HG02678 (cell line): ENCODE data around the gene CYSRT1.

Experiments
- ATAC-seq: cut with Tn5 transposase; IDR thresholded peaks from one replicate; pipeline ENCODE4 v1.9.1; 2021; ENCODE audit warnings: mild to moderate bottlenecking, moderate library complexity; ENCODE audit not compliant: unreplicated experiment

The CYSRT1 gene

DNA sequence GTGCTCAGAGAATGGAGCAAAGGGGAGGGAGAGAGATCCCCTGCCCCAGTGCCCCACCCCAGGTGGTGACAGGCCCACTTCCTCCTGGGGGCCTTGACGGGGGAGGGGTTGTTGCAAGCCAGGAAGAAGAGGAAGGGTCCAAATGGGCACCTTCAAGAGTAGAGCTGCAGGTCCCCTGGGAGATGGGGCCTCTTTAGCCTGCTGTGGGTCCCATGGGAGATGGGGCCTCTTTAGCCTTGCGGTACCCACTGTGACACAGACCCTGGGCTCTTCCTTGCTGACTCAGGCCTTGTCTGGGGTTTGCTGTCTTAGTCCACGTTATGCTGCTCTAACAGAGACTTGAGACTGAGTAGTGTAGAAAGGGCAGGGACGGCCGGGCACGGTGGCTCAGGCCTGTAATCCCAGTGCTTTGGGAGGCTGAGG, 43.0 kb downstream of the CYSRT1 start:
- no peak for ATAC-seq

DNA sequence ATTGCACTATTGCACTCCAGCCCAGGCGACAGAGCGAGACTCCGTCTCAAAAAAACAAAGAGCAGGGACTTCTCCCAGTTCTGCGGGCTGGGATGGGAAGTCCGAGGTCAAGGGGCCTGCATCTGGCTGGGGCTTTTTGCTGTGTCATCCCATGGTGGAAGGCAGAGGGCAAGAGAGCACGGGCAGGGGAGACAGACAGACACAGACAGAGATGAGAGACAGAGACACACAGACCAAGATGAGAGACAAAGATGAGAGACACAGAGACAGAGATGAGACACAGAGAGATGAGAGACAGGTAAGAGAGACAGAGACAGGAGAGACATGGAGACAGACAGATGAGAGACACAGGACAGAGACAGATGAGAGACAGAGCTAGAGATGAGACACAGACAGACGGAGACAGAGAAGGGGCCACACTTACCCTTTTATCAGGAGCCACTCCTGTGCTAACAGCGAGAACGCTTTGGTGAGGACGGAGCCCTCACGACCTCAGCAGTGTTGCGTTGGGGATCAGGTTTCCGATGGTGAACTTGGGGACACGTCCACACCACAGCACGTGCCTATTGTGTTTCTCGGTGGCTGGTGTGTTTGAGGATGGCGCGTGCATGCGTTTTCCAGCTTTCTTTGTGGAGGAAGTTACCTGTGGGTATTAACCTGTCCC, 43.7 kb downstream of the CYSRT1 start:
- no peak for ATAC-seq

DNA sequence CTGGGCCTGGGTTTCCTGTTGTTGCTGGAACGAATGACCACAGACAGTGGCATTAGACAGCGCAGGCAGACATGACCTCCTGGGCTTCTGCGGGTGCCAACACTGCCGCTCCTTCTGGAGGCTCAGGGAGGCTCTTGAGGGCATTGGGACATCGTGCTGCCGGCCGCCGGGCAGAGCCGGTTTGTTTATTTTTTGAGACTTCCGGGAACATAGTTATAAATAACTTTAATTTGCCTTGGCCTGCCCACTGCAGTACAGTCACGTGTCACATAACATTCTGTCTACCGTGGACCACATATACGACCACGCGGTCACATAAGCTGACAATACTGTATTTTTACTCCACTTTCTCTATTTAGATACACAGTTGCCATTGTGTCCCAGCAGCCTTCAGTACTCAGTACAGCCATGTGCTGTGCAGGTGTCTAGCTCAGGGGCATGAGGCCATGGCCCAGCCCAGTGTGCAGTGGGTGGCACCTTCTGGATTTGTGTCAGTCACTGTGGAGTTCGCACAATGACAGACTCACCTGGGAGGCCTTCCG, 44.3 kb downstream of the CYSRT1 start:
- ATAC-seq, result no peak

DNA sequence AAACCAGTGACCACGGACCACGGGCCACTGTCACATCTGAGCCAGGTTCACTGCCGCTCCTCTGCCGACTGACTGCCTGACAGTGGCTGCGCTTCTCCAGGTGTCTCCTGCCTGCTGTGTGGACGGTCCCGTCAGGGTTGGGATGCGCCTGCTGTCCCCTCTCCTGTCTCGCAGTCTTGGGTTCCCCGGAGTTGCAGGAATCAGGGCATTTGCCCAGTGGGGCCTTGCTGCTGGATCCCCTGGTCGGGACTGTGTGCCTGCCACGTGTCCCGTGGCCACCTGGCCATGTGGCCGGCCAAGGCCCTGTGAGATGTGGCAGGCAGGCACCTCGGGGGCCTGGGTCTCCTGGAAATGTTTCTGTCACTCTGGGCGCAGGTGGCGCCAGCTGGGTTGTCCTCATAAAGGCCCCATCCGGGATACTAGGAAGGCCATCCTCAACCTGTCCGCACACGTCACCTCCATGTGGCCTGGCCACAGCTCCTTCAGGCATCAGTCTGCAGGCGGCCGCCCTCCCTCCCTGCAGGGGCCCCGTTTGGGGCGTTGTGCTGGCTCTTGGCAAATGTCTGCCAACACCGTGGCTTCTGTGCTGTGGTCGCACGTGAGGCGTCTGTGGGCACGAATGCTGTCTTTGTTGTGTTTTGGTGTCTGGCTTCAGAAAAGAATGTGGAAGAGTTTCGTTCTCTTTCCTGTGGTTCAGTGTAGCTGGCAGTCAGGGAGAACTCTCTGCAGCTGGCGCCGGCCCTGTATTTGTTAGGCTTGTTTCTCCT, 46.1 kb downstream of the CYSRT1 start:
- ATAC-seq, result no peak

DNA sequence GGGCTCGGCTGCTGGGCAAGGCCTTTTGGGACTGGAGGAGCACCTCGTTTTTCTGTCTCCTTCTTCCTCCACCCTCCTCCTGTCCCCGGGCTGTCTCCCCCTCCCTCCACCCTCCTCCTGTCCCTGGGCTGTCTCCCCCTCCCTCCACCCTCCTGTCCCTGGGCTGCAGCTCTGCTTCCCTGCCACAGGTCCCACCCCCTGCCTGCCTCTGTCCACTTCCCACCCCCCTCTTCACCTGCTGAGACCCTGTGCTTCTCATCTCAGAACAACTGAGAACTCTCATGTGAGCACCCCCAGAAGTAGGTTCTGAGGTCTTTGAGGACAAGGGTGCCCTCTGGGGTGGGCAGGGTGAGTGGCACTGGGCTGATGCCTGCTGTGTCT, 46.7 kb downstream of the CYSRT1 start:
- no peak for ATAC-seq

DNA sequence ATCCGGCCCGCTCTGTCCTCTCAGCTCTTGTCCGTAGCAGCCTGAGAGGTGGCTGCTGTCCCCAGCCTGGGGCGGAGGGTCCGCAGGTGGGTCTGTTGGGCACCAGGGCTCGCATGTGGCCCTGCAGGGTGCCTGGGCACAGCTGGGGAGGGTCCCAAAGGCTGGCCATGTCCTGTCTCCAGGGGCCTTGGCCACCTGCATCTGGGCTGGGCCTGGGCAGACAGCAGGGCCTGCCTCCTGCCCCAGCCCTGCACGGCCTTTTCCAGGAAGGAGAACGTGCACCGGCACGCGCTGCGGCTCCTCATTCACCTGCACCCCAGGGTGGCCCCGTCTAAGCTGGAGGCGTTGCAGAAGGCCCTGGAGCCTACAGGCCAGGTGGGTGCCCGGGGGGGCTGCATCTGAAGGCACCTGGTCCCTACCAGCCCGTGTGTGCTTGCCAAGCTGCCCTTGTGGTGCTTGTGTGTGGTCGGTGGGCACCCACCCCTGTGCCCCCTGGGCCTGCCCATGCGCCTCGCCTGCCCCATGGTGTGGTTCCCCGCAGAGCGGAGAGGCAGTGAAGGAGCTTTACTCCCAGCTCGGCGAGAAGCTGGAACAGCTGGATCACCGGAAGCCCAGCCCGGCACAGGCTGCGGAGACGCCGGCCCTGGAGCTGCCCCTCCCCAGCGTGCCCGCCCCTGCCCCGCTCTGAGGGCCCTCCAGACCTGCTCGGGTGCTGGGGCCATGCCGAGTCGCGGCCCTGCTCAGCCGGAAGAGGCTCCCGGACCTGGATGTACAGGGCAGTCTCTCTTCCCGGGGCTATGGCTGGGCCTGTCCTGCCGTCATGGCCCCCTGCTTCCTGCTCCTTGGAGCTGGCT, 47.5 kb downstream of the CYSRT1 start:
- no peak for ATAC-seq

DNA sequence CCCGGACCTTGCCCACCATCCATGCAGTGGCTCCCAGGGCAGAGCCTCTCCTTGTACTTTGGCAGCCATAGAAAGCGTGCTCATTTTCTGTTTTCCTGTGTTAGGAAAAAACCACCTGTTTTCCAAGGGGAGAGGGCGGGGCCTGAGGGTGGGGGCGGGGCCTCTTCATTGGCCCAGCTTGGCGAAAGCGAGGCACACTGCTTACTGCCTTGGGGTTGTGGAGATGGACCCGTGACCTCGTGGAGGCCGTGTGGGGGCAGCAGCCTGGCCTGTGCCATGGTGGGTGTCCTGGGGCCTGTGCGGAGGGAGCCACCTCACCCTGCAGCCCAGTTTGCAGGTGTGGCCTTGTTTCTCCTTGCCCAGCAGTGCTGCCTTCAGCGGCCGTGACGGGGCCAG, 48.1 kb downstream of the CYSRT1 start:
- no peak for ATAC-seq

DNA sequence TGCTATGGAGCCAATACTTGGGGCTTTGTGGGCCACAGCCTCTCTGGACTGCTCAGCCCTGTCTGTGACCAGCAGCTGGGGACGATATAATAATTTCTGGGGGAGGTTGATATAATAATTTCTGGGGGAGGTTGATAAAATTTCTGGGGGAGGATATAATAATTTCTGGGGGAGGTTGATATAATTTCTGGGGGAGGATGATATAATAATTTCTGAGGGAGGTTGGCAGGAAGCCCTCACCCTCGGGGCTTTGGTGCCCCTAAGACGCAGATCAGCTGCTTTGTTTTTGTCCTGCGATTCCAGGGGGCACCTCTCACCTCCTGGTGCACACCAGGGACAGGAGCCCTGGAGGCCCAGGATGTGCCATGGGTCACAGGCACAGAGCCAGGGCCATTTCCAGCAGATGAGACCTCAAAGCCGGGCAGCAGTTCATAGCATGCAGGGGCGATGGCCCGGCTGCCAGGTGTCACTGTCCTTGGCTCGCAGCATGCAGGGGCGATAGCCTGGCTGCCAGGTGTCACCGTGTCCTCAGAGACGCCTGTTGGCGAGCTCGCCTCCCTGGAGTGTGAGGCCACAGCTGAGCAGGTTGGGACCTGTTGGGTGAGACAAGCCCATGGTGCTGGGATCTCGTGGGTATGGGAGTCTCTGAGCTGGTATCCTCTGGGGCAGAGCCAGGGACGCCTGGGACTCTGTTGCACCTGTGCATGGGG, 48.8 kb downstream of the CYSRT1 start:
- ATAC-seq, result no peak

DNA sequence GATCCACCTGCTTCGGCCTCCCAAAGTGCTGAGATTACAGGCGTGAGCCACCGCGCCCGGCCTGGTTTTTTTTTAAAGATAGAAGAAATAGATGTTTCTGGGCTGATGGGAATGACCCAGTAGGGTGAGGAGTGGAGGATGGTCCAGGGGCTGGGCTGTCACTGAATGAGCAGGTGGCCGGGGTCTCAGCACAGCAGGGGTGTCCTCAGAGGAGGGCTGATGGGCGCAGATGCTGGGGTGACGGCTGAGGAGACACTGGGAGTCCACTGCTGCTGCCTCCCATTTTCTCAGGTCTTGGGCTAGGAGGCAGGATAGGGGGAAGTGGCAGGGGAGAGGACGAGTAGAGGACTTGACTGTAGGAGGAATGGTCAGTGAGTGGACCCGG, 50.2 kb downstream of the CYSRT1 start:
- no peak for ATAC-seq
